DMS53 treated with DMSO at 0.1 percent for 48 hours (cell line): ENCODE measurements around the gene NPPC.

ENCODE experiments used
- DNase-seq: peaks from one replicate; lab custom pipeline; 2025; ENCODE audit not compliant: unreplicated experiment; lab: John Stamatoyannopoulos, UW

Gene NPPC

GRCh38 chr2:231935815-231936214, 9.6 kb upstream of the NPPC start:
- no peak for DNase-seq

- DNase-seq = no peak
Measured at GRCh38 chr2:231935207-231935524, 9.0 kb upstream of the NPPC start.

- DNase-seq = no peak
Measured at GRCh38 chr2:231934441-231935206, 8.4 kb upstream of the NPPC start.

GRCh38 chr2:231933916-231934401, 7.8 kb upstream of the NPPC start:
- DNase-seq = no peak

- no peak for DNase-seq
Measured at GRCh38 chr2:231932985-231933915, 7.1 kb upstream of the NPPC start.

GRCh38 chr2:231932711-231932970, 6.4 kb upstream of the NPPC start:
- DNase-seq = no peak

- DNase-seq = no peak
Measured at GRCh38 chr2:231931481-231931915, 5.3 kb upstream of the NPPC start.

GRCh38 chr2:231930593-231931281, 4.5 kb upstream of the NPPC start:
- no peak for DNase-seq

GRCh38 chr2:231929961-231930592, 3.9 kb upstream of the NPPC start:
- no peak for DNase-seq

- DNase-seq = no peak
Measured at GRCh38 chr2:231928901-231929725, 2.9 kb upstream of the NPPC start.

- DNase-seq = no peak
Measured at GRCh38 chr2:231928481-231928880, 2.3 kb upstream of the NPPC start.

- no peak for DNase-seq
Measured at GRCh38 chr2:231927566-231927890, 1.3 kb upstream of the NPPC start.

GRCh38 chr2:231926761-231927565, 767 bp upstream of the NPPC start:
- DNase-seq = no peak

GRCh38 chr2:231925303-231926179, 655 bp downstream of the NPPC start:
- DNase-seq = peak; percentile 64

GRCh38 chr2:231924889-231925275, 1.3 kb downstream of the NPPC start:
- DNase-seq = no peak

- DNase-seq = no peak
Measured at GRCh38 chr2:231923951-231924888, 2.0 kb downstream of the NPPC start.

GRCh38 chr2:231923010-231923344, 3.2 kb downstream of the NPPC start:
- DNase-seq = no peak
